SK-N-SH (cell line): ENCODE data around the gene MINDY2.

Experiments
- EZH2phosphoT487 ChIP-seq: fragments of 200-600 bp; sonication (generic); IDR thresholded peaks from 2 replicates; pipeline ENCODE4 v1.6.1; 2017; ENCODE audit warnings: low read depth, mixed run types, mild to moderate bottlenecking, antibody characterized with exemption, moderate library complexity, borderline replicate concordance
- FOXM1 ChIP-seq: IDR thresholded peaks from 2 replicates; pipeline ENCODE4 v1.4.0; 2012; ENCODE audit warnings: low read depth, mild to moderate bottlenecking
- RCOR1 ChIP-seq: fragments of 150-350 bp; IDR thresholded peaks from 2 replicates; pipeline ENCODE4 v1.6.1; 2017; ENCODE audit warnings: antibody characterized with exemption, low read length
- SMC3 ChIP-seq: IDR thresholded peaks from 2 replicates; pipeline ENCODE4 v1.6.1; 2012; ENCODE audit warnings: low read depth, low read length, improper control_type of control experiment
- TEAD4 ChIP-seq: IDR thresholded peaks from 2 replicates; pipeline ENCODE4 v1.4.0; 2012; ENCODE audit warnings: mild to moderate bottlenecking, borderline replicate concordance; ENCODE audit not compliant: insufficient read depth
- TF ChIP-seq, protein P1 (sequence below): IDR thresholded peaks from 2 replicates; pipeline ENCODE4 v1.6.1; 2012; ENCODE audit warnings: mild to moderate bottlenecking, low read depth, low read length, moderate library complexity
- TF ChIP-seq, protein P2 (sequence below): fragments of 200-600 bp; sonication (generic); IDR thresholded peaks from 2 replicates; pipeline ENCODE4 v1.6.1; 2017; ENCODE audit warnings: antibody characterized with exemption, mild to moderate bottlenecking, moderate library complexity
- TF ChIP-seq, protein P3 (sequence below): fragments of 150-350 bp; IDR thresholded peaks from 2 replicates; pipeline ENCODE4 v1.6.1; 2017; ENCODE audit warnings: antibody characterized with exemption, low read length, low read depth, borderline replicate concordance

DNA sequence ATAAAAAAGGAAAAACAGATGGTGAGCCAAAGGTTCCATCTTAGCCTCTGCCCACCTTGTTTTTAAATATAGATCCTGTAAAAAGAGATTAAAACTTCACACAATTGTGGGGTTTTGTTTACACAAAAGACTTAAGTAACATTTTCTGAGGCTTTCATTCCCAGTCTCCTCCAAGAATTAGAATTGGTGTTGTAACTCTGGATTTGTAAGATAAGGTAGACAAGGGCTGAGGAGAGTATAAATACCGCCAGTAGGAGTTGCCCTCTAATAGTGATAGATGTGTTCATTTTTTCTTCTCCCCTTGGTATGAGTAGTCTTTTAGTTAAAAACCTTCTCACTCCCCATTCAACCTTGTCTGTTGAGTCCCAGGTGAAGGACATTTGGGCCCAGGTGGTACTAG is 8.5 kb downstream of the MINDY2 start:
- TF ChIP-seq, protein P1, sequence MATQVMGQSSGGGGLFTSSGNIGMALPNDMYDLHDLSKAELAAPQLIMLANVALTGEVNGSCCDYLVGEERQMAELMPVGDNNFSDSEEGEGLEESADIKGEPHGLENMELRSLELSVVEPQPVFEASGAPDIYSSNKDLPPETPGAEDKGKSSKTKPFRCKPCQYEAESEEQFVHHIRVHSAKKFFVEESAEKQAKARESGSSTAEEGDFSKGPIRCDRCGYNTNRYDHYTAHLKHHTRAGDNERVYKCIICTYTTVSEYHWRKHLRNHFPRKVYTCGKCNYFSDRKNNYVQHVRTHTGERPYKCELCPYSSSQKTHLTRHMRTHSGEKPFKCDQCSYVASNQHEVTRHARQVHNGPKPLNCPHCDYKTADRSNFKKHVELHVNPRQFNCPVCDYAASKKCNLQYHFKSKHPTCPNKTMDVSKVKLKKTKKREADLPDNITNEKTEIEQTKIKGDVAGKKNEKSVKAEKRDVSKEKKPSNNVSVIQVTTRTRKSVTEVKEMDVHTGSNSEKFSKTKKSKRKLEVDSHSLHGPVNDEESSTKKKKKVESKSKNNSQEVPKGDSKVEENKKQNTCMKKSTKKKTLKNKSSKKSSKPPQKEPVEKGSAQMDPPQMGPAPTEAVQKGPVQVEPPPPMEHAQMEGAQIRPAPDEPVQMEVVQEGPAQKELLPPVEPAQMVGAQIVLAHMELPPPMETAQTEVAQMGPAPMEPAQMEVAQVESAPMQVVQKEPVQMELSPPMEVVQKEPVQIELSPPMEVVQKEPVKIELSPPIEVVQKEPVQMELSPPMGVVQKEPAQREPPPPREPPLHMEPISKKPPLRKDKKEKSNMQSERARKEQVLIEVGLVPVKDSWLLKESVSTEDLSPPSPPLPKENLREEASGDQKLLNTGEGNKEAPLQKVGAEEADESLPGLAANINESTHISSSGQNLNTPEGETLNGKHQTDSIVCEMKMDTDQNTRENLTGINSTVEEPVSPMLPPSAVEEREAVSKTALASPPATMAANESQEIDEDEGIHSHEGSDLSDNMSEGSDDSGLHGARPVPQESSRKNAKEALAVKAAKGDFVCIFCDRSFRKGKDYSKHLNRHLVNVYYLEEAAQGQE, result no peak
- TF ChIP-seq, protein P2, sequence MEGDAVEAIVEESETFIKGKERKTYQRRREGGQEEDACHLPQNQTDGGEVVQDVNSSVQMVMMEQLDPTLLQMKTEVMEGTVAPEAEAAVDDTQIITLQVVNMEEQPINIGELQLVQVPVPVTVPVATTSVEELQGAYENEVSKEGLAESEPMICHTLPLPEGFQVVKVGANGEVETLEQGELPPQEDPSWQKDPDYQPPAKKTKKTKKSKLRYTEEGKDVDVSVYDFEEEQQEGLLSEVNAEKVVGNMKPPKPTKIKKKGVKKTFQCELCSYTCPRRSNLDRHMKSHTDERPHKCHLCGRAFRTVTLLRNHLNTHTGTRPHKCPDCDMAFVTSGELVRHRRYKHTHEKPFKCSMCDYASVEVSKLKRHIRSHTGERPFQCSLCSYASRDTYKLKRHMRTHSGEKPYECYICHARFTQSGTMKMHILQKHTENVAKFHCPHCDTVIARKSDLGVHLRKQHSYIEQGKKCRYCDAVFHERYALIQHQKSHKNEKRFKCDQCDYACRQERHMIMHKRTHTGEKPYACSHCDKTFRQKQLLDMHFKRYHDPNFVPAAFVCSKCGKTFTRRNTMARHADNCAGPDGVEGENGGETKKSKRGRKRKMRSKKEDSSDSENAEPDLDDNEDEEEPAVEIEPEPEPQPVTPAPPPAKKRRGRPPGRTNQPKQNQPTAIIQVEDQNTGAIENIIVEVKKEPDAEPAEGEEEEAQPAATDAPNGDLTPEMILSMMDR, result no peak
- TF ChIP-seq FOXM1 (no peak), SMC3 (no peak), TEAD4 (no peak), RCOR1 (no peak), EZH2phosphoT487 (no peak)
- TF ChIP-seq, protein P3, sequence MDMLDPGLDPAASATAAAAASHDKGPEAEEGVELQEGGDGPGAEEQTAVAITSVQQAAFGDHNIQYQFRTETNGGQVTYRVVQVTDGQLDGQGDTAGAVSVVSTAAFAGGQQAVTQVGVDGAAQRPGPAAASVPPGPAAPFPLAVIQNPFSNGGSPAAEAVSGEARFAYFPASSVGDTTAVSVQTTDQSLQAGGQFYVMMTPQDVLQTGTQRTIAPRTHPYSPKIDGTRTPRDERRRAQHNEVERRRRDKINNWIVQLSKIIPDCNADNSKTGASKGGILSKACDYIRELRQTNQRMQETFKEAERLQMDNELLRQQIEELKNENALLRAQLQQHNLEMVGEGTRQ, result no peak
